ENCODE results near the gene ARL14EPL.
A peak's percentile ranks its signal among the peaks of the same experiment; 100 is the strongest.
"Not testable (repeated sequence)": the region's sequence is repeated elsewhere in the genome, so short reads cannot be mapped to it uniquely, and the experiment has no call there.

ARL14EPL gene

DNA sequence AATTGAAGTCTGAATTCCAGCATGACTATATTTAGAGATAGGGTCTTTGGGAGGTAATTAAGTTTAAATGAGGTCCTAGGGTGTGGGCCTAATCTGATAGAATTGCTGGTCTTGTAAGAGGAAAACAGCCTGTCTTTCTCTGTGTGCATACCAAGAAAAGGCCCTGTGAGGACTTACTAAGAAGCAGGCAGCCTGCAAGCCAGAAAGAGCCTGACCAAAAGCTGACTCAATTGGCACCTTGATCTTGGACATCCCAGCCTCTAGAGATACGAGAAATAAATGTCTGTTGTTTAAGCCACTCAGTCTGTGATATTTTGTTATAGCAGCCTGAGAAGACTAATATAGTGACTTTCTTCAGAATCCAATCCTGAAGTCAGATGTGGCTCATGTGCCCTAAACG lies 14.6 kb downstream of the ARL14EPL start:
- DNase-seq (ENCODE audit: low read depth), result no peak

DNA sequence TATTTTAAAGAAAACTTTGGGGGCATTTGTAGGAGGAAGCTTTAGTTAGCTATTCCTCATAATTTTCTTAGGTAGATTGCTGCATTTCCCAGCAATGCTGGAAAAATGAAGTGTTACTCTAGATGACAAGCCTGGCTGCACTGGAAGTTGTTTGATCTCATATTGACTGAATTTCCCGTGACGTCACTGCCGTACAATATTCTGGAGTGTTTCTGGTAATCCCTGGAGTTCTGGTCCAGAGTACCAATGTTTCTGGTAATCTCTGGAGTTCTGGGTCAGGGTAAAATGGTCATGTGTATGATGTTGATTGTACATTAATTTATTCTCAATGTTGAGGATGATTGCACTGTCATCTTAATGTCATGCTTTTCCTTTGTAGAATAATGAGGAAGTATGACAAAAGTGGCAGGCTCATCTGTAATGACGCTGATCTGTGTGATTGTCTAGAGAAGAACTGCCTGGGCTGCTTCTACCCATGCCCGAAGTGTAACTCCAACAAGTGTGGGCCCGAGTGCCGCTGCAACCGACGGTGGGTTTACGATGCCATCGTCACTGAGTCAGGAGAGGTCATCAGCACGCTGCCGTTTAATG lies 26.2 kb downstream of the ARL14EPL start:
- DNase-seq (ENCODE audit: low read depth), result no peak

- DNase-seq (ENCODE audit: low read depth), result no peak
These were observed 30.1 kb downstream of the ARL14EPL start for GRCh38 chr5:116062352-116062751.

- no peak for DNase-seq (ENCODE audit: low read depth)
These were observed 31.7 kb downstream of the ARL14EPL start for GRCh38 chr5:116063950-116064349.

- peak; percentile 3 for DNase-seq (ENCODE audit: low read depth)
These were observed 35.9 kb downstream of the ARL14EPL start for GRCh38 chr5:116068028-116068632.

DNA sequence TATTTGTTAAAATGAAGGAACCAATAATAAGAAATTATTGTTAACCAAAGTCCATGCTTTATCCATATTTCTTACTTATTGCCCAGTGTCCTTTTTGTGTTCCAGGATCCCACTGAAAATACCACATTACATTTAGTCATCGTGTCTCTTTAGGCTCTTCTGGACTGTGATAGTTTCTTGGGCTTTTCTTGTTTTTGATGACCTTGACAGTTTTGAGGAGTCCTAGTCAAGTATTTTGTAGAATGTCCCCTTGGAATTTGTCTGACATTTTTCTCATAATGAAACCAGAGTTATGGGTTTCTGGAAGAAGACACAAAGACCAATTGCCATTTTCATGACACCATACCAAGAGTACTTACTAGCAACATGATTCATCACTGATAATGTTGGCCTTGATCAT lies 38.9 kb downstream of the ARL14EPL start:
- DNase-seq (ENCODE audit: low read depth), result no peak

GRCh38 chr5:116075191-116075831 lies 43.0 kb downstream of the ARL14EPL start:
- no peak for DNase-seq (ENCODE audit: low read depth)

DNA sequence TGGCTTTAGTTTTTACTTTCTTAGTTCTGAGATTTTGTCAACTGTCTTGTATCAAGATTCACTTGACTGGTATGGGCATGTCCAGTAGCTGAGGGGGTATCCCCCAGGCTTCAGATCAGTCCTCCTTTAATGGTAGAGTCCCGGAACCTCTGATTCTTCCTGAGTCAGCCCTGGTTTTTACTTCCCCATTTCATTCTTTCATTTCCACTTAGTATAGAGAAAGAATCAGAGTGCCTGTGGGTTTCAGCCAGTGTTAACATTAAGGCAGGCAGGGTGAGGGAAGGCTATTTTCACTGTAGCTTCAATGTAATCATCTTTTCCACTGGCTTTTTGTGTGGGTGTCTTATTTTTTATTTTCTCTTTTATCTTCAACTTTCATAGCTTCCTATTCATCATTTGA lies 44.2 kb downstream of the ARL14EPL start:
- DNase-seq (ENCODE audit: low read depth), result no peak

- DNase-seq (ENCODE audit: low read depth), result no peak
These were observed 45.9 kb downstream of the ARL14EPL start for GRCh38 chr5:116078199-116078598.

DNA sequence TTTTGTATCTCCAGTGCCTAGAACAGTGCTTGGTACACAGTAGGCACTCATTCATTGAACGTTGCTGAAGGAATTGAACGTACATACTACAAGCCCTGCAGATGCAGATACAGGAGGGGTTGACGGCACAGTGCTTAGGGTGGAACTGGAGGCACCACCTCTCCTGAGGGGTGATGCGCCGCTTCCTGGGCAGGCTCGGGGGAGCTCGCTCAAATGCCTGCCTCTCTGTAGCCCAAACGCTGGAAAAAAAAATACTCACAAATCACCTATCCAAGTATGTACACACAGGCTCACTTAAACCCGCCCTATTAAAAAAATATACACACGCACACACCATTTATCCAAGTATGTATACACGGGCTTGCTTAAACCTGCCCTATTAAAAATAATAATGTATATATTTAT lies 52.0 kb downstream of the ARL14EPL start:
- no peak for DNase-seq (ENCODE audit: low read depth)

DNA sequence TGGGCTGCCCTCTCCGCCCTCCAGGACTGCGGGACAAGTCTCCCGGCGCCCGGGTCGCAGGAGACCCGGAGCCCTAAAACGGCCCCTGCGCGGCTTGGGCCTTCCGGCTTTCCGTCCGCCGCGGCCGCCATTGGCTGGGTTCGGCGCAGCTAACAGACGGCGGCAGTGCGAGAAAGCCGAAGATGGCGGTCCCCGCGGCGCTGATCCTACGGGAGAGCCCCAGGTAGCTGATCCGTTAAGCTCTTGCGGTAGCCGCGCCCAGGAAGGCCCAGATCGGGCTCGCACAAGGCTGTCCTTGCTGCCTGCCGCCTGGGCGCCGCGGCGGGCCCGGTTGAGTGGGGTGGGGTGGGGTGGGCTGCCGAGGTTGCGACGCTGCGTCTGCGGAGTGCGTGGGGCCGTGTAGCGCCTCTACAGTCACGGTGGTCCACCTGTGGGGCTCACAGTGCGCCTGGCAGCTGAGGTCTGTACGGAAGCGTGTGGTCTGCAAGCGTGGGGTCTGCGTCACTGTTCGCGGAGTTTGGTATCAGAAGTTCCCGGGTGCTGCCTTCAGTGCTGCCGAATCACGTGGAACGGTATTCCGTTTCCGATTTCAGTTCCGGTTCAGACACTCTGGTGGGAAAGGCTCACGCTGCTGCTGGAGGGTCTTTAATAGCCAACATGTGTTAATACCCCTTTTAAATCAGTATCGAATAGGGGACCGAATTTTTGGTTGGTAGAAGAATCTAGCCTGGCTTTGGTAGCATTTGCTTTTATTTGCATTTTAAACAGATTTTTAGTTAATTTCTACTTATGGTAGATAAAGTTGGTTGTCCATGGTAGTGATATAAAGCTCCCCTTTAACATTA lies 52.8 kb downstream of the ARL14EPL start, which contains the start of gene COMMD10:
Gene COMMD10 (plus strand): TSS at position 155 of the 845 bp plus-strand sequence.
- DNase-seq (ENCODE audit: low read depth), result peak; percentile 29

DNA sequence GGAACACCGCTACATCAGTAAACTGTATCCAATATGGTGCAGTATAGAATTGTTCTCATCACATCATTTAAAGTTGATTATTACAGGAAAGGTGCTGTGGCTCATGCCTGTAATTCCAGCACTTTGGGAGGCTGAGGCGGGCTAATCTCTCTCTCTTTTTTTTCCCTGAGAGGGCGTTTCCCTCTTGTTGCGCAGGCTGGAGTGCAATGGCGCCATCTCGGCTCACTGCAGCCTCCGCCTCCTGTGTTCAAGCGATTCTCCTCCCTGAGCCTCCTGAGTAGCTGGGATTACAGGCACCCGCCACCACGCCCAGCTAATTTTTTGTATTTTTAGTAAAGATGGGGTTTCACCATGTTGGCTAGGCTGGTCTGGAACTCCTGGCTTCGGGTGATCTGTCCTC lies 54.0 kb downstream of the ARL14EPL start:
- not testable (repeated sequence) for DNase-seq (ENCODE audit: low read depth)

DNA sequence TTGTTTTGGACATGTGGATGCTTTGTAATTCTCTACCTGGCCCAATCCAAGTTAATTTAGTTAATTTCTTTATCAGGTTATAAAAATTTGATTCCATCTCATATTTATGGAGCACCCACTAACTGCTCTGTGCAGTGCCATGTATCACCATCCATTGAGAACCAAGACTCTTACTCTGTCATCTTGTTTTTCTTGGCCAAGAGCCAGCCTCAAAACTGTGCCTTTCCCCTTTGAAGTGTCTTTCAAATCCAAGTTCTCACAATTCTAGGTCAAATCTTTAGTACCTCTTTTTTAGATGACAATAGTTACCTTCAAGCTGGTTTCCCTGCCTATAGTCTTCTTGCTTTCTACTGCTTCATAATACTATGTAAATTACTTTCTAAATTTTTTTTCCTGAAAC lies 55.8 kb downstream of the ARL14EPL start:
- DNase-seq (ENCODE audit: low read depth), result no peak

GRCh38 chr5:116090302-116090701 lies 58.0 kb downstream of the ARL14EPL start:
- DNase-seq (ENCODE audit: low read depth), result no peak

DNA sequence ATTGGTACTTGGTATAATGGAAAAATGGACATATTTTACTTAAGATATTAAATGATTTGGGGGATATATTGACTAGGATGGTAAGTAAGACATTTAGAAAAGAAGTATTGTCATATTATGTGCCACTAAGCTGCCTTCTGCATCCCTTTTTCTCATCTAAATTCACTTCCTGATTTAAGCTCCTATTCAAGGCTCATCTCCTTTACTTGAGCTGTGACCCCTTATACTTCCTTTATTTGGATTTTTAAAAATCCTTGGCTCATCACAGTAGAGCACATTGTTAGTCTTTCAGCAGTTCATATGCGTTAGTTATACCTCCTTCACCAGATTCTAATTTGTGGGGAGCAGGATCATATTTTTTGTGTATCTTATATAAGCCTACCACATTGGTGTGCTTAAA lies 59.1 kb downstream of the ARL14EPL start:
- no peak for DNase-seq (ENCODE audit: low read depth)

DNA sequence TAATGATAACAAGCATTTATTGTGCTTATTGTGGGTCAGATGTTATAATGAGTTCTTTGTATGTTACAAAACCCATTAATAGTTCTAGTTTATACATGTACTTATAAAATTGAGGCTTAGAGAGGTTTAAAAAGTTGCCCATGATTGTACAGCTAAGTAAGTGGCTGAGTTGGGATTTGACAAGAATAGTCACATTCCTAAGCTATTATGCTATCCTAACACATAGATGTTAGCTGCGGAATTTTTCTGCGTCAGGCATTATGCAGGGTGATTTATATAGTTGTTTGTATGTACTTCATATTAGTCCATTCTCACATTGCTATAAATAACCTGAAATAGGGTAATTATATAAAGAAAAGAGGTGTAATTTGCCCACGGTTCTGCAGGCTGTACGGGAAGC lies 65.0 kb downstream of the ARL14EPL start:
- DNase-seq (ENCODE audit: low read depth), result no peak

DNA sequence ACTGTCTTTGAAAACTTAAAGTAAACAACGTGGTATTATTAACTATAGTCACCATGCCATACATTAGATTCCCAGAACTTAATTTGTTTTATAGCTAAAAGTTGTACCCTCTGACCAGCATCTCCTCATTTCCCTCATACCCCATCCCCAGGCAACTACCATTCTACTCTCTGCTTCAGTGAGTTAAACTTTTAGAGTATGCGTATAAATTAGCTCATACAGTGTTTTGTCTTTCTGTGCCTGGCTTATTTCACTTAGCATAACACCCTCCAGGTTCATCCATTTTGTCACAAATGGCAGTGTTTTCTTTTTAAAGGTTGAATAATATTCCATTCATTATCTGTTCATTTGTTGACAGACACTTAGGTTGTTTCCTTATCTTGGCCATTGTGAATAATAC lies 66.7 kb downstream of the ARL14EPL start:
- no peak for DNase-seq (ENCODE audit: low read depth)

- DNase-seq (ENCODE audit: low read depth), result not testable (repeated sequence)
These were observed 72.7 kb downstream of the ARL14EPL start for GRCh38 chr5:116104941-116105340.

All from HS-27A (cell line).